ENCODE data around the gene ARMC5.

- no peak for TF ChIP-seq POLR2A (IDR thresholded peaks at IDR 0.05)
- no peak for TF ChIP-seq CTCF (IDR thresholded peaks at IDR 0.05)
Measured at GRCh38 chr16:31489298-31489564, 29.9 kb downstream of the ARMC5 start.

Measured in adrenal gland (tissue), 5 donors.